ENCODE data around the gene PTGDS.

DNA sequence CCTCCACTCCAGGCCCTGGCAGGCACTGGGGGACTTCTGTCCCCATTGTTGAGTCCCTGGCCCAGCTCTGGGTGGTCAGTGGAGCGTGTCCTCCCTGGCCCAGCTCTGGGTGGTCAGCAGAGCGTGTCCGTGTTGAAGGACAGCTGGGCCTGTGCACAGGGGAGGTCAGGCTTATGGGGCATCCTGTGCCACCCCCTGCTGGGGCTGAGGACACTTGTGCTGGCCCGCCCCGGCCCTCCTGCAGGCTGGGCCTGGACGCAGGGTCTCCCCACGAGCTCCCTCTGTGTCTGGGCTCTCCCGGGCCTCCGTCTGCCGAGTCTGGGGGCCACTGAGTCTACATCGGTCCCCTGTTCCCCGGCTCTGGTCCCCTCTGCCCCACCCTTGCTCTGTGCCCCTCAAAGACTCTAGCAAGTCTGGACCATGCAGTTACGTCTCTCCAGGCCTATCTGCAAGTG is 30.5 kb downstream of the PTGDS start:
- TF ChIP-seq, protein P1, sequence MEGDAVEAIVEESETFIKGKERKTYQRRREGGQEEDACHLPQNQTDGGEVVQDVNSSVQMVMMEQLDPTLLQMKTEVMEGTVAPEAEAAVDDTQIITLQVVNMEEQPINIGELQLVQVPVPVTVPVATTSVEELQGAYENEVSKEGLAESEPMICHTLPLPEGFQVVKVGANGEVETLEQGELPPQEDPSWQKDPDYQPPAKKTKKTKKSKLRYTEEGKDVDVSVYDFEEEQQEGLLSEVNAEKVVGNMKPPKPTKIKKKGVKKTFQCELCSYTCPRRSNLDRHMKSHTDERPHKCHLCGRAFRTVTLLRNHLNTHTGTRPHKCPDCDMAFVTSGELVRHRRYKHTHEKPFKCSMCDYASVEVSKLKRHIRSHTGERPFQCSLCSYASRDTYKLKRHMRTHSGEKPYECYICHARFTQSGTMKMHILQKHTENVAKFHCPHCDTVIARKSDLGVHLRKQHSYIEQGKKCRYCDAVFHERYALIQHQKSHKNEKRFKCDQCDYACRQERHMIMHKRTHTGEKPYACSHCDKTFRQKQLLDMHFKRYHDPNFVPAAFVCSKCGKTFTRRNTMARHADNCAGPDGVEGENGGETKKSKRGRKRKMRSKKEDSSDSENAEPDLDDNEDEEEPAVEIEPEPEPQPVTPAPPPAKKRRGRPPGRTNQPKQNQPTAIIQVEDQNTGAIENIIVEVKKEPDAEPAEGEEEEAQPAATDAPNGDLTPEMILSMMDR (IDR thresholded peaks at IDR 0.05 in 8 of 11, conservative IDR thresholded peaks at IDR 0.05 in 3 of 11), result no peak
- TF ChIP-seq POLR2A (IDR thresholded peaks at IDR 0.05), result no peak
